B cell (primary cell): ENCODE data around the gene ART4.

Experiments
- CTCF ChIP-seq: fragments of 200-600 bp; IDR thresholded peaks from one replicate; pipeline ENCODE4 v1.8.0; 2022; ENCODE audit warnings: antibody characterized with exemption, mild to moderate bottlenecking
- EZH2 ChIP-seq: IDR thresholded peaks from 2 replicates; pipeline ENCODE4 v1.6.1; 2012; ENCODE audit warnings: borderline replicate concordance, low read depth, mild to moderate bottlenecking, moderate library complexity, low read length; ENCODE audit not compliant: insufficient read depth, poor library complexity, severe bottlenecking

DNA sequence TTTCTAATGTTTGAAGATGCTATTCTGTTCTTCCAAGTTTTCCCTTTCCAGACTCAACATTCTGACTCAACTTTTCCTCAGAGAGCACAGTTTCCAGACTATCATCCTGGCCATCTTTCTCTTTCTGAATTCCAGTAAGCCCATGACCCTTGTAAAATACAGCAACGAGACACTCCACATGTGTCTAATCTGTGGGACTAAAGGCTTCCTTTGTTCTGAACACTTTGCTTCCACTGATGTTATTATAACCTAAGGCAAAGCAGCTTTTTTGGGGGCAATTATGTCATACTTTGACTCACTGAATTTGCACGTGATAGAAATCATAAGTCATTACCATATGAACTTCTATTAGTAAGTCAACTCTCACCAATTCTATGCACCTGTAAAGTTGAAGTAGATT, 6.3 kb upstream of the ART4 start:
- TF ChIP-seq CTCF: no peak
- no peak for TF ChIP-seq EZH2
